GM13977 (cell line): ENCODE data around the gene STYXL1.

Experiments used
- DNase-seq: peaks from one replicate; pipeline ENCODE4 v3.0.0; 2012; ENCODE audit warnings: low spot score
- CTCF ChIP-seq: IDR thresholded peaks from 2 replicates; pipeline ENCODE4 v1.5.1; 2012; ENCODE audit warnings: mild to moderate bottlenecking, control low read depth; ENCODE audit not compliant: insufficient read depth; ENCODE audit errors: extremely low read depth, missing control alignments
- in situ Hi-C: fragments of 300-500 bp; cut with MboI; formaldehyde crosslinking; loops from one replicate; pipeline ENCODE4 v1.12.0; 2022; ENCODE audit warnings: low sequenced_read_pairs, low pct_unique_long_range_greater_than_20kb, mixed read lengths, inconsistent platforms; ENCODE audit not compliant: unreplicated experiment

Gene STYXL1

GRCh38 chr7:75982306-75983064 is 65.3 kb downstream of the STYXL1 start:
- TF ChIP-seq CTCF: no peak
- no peak for DNase-seq
- in situ Hi-C loops: no loop called here

- TF ChIP-seq CTCF: no peak
- no peak for DNase-seq
- in situ Hi-C loops: no loop called here
These were observed 66.1 kb downstream of the STYXL1 start for GRCh38 chr7:75981453-75982305.

GRCh38 chr7:75981203-75981452 is 66.7 kb downstream of the STYXL1 start:
- TF ChIP-seq CTCF: no peak
- DNase-seq: no peak
- in situ Hi-C loops: no loop called here

- TF ChIP-seq CTCF: no peak
- in situ Hi-C loops: no loop called here
These were observed 67.2 kb downstream of the STYXL1 start for GRCh38 chr7:75980430-75981202.

GRCh38 chr7:75979759-75980429 is 67.9 kb downstream of the STYXL1 start:
- TF ChIP-seq CTCF: no peak
- DNase-seq: no peak
- in situ Hi-C loops: no loop called here

More at GRCh38 chr7:75980430-75981202, 67.2 kb downstream of the STYXL1 start:
- no peak for DNase-seq

- in situ Hi-C loops: no loop called here
- no peak for DNase-seq
- no peak for TF ChIP-seq CTCF
These were observed 70.1 kb downstream of the STYXL1 start for GRCh38 chr7:75977743-75978142.
